GM19043 (cell line): ENCODE measurements around the gene DUS1L.
A peak's percentile ranks its signal among the peaks of the same experiment; 100 is the strongest.
"Not testable (repeated sequence)": the region's sequence is repeated elsewhere in the genome, so short reads cannot be mapped to it uniquely, and the experiment has no call there.

Experiments used
- ATAC-seq: cut with Tn5 transposase; IDR thresholded peaks from one replicate; pipeline ENCODE4 v1.9.1; 2021; ENCODE audit warnings: low read depth; ENCODE audit not compliant: unreplicated experiment

The DUS1L gene

GRCh38 chr17:82046903-82047302 lies 18.7 kb downstream of the DUS1L start:
- ATAC-seq = no peak

- ATAC-seq = no peak
Observed at GRCh38 chr17:82045936-82046484, 19.6 kb downstream of the DUS1L start.

GRCh38 chr17:82043507-82043906 lies 22.1 kb downstream of the DUS1L start:
- no peak for ATAC-seq

- ATAC-seq = no peak
Observed at GRCh38 chr17:82042649-82043048, 23.0 kb downstream of the DUS1L start.

- no peak for ATAC-seq
Observed at GRCh38 chr17:82041144-82041814, 24.3 kb downstream of the DUS1L start.

- ATAC-seq = no peak
Observed at GRCh38 chr17:82039695-82040299, 25.8 kb downstream of the DUS1L start.

- ATAC-seq = not testable (repeated sequence)
Observed at GRCh38 chr17:82038796-82039409, 26.7 kb downstream of the DUS1L start.

GRCh38 chr17:82037889-82038195 lies 27.8 kb downstream of the DUS1L start:
- no peak for ATAC-seq

- ATAC-seq = peak; percentile 85
Observed at GRCh38 chr17:82037092-82037888, 28.3 kb downstream of the DUS1L start, which contains the start of gene DCXR. Gene DCXR, minus strand, starts transcription at chr17:82037697. Its CDS starts 15 bp downstream, at chr17:82037682.

GRCh38 chr17:82036634-82037091 lies 28.9 kb downstream of the DUS1L start:
- ATAC-seq = no peak

- no peak for ATAC-seq
Observed at GRCh38 chr17:82035956-82036633, 29.5 kb downstream of the DUS1L start.

- no peak for ATAC-seq
Observed at GRCh38 chr17:82035488-82035887, 30.1 kb downstream of the DUS1L start.

- ATAC-seq = no peak
Observed at GRCh38 chr17:82034371-82035011, 31.1 kb downstream of the DUS1L start.

- no peak for ATAC-seq
Observed at GRCh38 chr17:82033359-82034085, 32.1 kb downstream of the DUS1L start.

- no peak for ATAC-seq
Observed at GRCh38 chr17:82031885-82032627, 33.5 kb downstream of the DUS1L start.

GRCh38 chr17:82031303-82031884 lies 34.2 kb downstream of the DUS1L start, which contains the start of gene RAC3:
Gene RAC3, plus strand, starts transcription at chr17:82031678. Its CDS starts 84 bp downstream, at chr17:82031762.
- no peak for ATAC-seq

GRCh38 chr17:82030470-82031302 lies 34.9 kb downstream of the DUS1L start:
- no peak for ATAC-seq
